Endothelial cell (in vitro differentiated cells): ENCODE measurements around the gene PP2D1. TPM values are rescaled to one million over a fixed set of nuclear protein-coding genes. Genes with fewer than 3 reads are reported as not detected.

Source experiments
- DNase-seq: peaks from one replicate; pipeline ENCODE4 v3.0.0; 2021; ENCODE audit warnings: low spot score
- H3K27ac Mint-ChIP-seq: one replicate; pipeline ENCODE4 v1.8.0; 2021; ENCODE audit warnings: mixed read lengths, inconsistent platforms; ENCODE audit not compliant: unreplicated experiment
- H3K27me3 Mint-ChIP-seq: one replicate; pipeline ENCODE4 v1.8.0; 2021; ENCODE audit warnings: mild to moderate bottlenecking, moderate library complexity, mixed read lengths, inconsistent platforms; ENCODE audit not compliant: unreplicated experiment
- H3K36me3 Mint-ChIP-seq: one replicate; pipeline ENCODE4 v1.8.0; 2021; ENCODE audit warnings: mild to moderate bottlenecking, low read depth, mixed read lengths, inconsistent platforms; ENCODE audit not compliant: unreplicated experiment
- H3K4me1 Mint-ChIP-seq: one replicate; pipeline ENCODE4 v1.8.0; 2021; ENCODE audit warnings: mild to moderate bottlenecking, mixed read lengths, inconsistent platforms; ENCODE audit not compliant: unreplicated experiment
- H3K4me3 Mint-ChIP-seq: one replicate; pipeline ENCODE4 v1.8.0; 2021; ENCODE audit warnings: mild to moderate bottlenecking, mixed read lengths, inconsistent platforms; ENCODE audit not compliant: unreplicated experiment
- H3K9me3 Mint-ChIP-seq: one replicate; pipeline ENCODE4 v1.8.0; 2021; ENCODE audit warnings: mixed read lengths, inconsistent platforms; ENCODE audit not compliant: unreplicated experiment
- CTCF ChIP-seq: fragments of 200-600 bp; sonication (generic); IDR thresholded peaks from one replicate; pipeline ENCODE4 v1.5.0; 2021; ENCODE audit warnings: antibody characterized with exemption; ENCODE audit not compliant: unreplicated experiment
- total RNA-seq: library from RNA; stranded (reverse); fragmentation: NEBNext Ultra II Directional; extraction: Animal tissue kit (Norgen Biotek cat#: 25700); gene quantifications from one replicate; pipeline ENCODE4 v1.2.1, GENCODE V29; 2021; ENCODE audit not compliant: unreplicated experiment

Gene PP2D1
- total RNA-seq, 1 donor from 2014 or later, result not detected

- no peak overlapping the region for H3K4me3 Mint-ChIP-seq
- no peak for DNase-seq
- H3K4me1 Mint-ChIP-seq, result no peaks in the 10 kb centered on the region
- H3K9me3 Mint-ChIP-seq, result no peaks in the 10 kb centered on the region
- H3K27ac Mint-ChIP-seq, result no peak overlapping the region
- H3K27me3 Mint-ChIP-seq, result peaks cover 5% of the 10 kb centered on the region
- no peak for TF ChIP-seq CTCF
- peaks cover 3% of the 10 kb centered on the region for H3K36me3 Mint-ChIP-seq
Measured at GRCh38 chr3:20056725-20057611, 44.9 kb upstream of the PP2D1 start.

- no peak overlapping the region for H3K4me3 Mint-ChIP-seq
- H3K36me3 Mint-ChIP-seq, result peaks cover 3% of the 10 kb centered on the region
- no peak for DNase-seq
- no peaks in the 10 kb centered on the region for H3K9me3 Mint-ChIP-seq
- no peak overlapping the region for H3K27ac Mint-ChIP-seq
- H3K4me1 Mint-ChIP-seq, result no peaks in the 10 kb centered on the region
- no peak for TF ChIP-seq CTCF
- H3K27me3 Mint-ChIP-seq, result peaks cover 5% of the 10 kb centered on the region
Measured at GRCh38 chr3:20055842-20056241, 43.8 kb upstream of the PP2D1 start.

DNA sequence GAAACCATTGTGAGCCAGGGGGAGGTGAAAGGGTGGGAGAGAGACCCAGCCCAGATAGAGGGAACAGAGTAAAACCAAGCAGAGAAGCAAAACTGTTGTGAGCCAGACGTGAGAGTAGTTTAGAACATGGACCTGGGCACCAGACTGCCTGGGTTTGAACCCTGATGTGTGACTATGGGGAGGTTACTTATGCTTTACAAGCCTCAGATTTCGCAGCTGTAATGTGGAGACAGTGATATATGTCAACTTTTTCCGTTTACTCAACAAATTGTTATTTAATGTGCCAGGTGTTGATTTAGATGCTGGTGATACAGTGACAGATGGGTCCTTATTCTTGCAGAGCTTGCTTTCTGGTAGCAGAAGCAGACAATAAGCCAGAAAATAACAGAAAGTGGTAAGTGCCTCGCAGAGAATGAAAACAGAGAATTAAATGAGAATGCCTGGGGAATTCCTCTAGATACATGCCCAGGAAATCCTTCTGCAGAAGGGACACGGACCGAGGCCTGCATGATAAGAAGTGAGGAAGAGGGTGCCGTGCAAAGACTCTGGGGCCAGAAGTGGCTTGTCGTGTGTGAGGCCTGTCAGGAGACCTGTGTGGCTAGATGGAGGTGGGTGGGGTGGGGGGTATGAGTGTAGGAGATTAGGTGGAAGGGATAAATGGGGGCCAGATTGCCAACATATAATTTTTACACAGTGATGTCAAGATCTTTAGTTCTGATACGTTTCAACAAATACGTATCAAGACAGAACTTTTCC, 43.1 kb upstream of the PP2D1 start:
- Mint-ChIP-seq H3K4me1 (no peaks in the 10 kb centered on the region), H3K4me3 (no peak overlapping the region), H3K27ac (no peak overlapping the region), H3K36me3 (peaks cover 3% of the 10 kb centered on the region), H3K27me3 (peaks cover 7% of the 10 kb centered on the region), H3K9me3 (no peaks in the 10 kb centered on the region)
- DNase-seq, result no peak
- TF ChIP-seq CTCF, result no peak

DNA sequence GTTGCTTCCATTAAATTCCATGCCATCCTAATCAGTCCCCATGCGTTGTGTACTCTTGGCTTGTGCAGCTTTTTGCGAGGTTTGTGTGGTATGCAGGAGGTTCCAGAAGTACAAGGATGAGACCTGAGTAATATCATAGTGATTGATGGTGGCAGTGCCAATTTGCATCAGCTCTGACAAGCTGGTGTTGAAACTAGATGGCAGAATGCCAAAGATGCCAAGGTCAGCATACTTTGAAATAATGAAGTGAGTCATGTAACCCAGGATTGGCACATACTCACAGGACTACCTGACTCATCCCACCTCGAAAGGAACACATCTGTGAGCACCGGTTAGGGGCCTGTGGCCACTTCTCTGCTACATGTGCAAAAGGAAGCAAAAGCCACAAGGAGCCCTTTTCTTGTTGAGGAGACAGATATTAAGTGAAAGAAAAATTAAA, 42.5 kb upstream of the PP2D1 start:
- Mint-ChIP-seq H3K27me3 (peaks cover 2% of the 10 kb centered on the region), H3K27ac (no peak overlapping the region), H3K9me3 (no peaks in the 10 kb centered on the region), H3K4me1 (no peaks in the 10 kb centered on the region), H3K36me3 (no peaks in the 10 kb centered on the region), H3K4me3 (no peak overlapping the region)
- no peak for TF ChIP-seq CTCF
- DNase-seq, result no peak

GRCh38 chr3:20052851-20053250, 40.8 kb upstream of the PP2D1 start:
- H3K36me3 Mint-ChIP-seq, result no peaks in the 10 kb centered on the region
- peaks cover 2% of the 10 kb centered on the region for H3K27me3 Mint-ChIP-seq
- H3K27ac Mint-ChIP-seq, result no peak overlapping the region
- no peak for TF ChIP-seq CTCF
- DNase-seq, result no peak
- no peaks in the 10 kb centered on the region for H3K4me1 Mint-ChIP-seq
- H3K4me3 Mint-ChIP-seq, result no peak overlapping the region
- H3K9me3 Mint-ChIP-seq, result no peaks in the 10 kb centered on the region
